Upper lobe of right lung (tissue), 1 donor: ENCODE results near the gene CYSTM1. TPM values are rescaled to one million over a fixed set of nuclear protein-coding genes. Genes with fewer than 3 reads are reported as not detected.

ENCODE experiments used
- ATAC-seq: fragments of 200-7000 bp; cut with Tn5 transposase; one replicate; pipeline ENCODE4 v1.9.1; 2020; ENCODE audit warnings: mild to moderate bottlenecking, moderate library complexity
- DNase-seq: peaks from one replicate; pipeline ENCODE4 v3.0.0-alpha.2; 2020
- H3K27ac ChIP-seq: fragments of 200-600 bp; one replicate; pipeline ENCODE4 v1.8.0; 2022
- H3K27me3 ChIP-seq: fragments of 200-600 bp; one replicate; pipeline ENCODE4 v1.8.0; 2022; ENCODE audit warnings: mild to moderate bottlenecking
- H3K36me3 ChIP-seq: fragments of 200-600 bp; one replicate; pipeline ENCODE4 v1.8.0; 2022
- H3K4me1 ChIP-seq: fragments of 200-600 bp; one replicate; pipeline ENCODE4 v1.8.0; 2022
- H3K4me3 ChIP-seq: fragments of 200-600 bp; one replicate; pipeline ENCODE4 v1.8.0; 2022; ENCODE audit warnings: mild to moderate bottlenecking
- H3K9me3 ChIP-seq: fragments of 200-600 bp; one replicate; pipeline ENCODE4 v1.8.0; 2022
- CTCF ChIP-seq: fragments of 200-600 bp; IDR thresholded peaks from one replicate; pipeline ENCODE4 v1.8.0; 2022; ENCODE audit warnings: antibody characterized with exemption
- intact Hi-C: fragments of 100-400 bp; cut with DNase I; formaldehyde crosslinking; loops from one replicate; pipeline ENCODE4 v1.11.0; 2022
- total RNA-seq: library from RNA; stranded (reverse); fragmentation: NEBNext Ultra II Directional; extraction: Animal tissue kit (Norgen Biotek cat#: 25700); gene quantifications from one replicate; pipeline ENCODE4 v1.2.1, GENCODE V29; 2021
- donor health status: DM: no; HTN: yes; CAD: no; lungs with severe emphysema.

The CYSTM1 gene
- total RNA-seq, 1 donor from 2014 or later, result 85.1 TPM

GRCh38 chr5:140157032-140157781, 17.8 kb upstream of the CYSTM1 start:
- intact Hi-C loops, result loop anchor here (5.0 kb wide), 1 partner anchor 80 kb away; no protein-coding TSS in a partner anchor
- Histone ChIP-seq H3K4me1 (peaks cover 30% of the 10 kb centered on the region), H3K27ac (peak overlapping the region; percentile 39), H3K27me3 (no peaks in the 10 kb centered on the region), H3K36me3 (no peaks in the 10 kb centered on the region), H3K4me3 (peak overlapping the region; percentile 34), H3K9me3 (no peaks in the 10 kb centered on the region)
- ATAC-seq (peak; percentile 98), DNase-seq (peak; percentile 92)
- peak; percentile 90 for TF ChIP-seq CTCF

- no peak overlapping the region for H3K4me3 ChIP-seq
- H3K4me1 ChIP-seq, result peaks cover 22% of the 10 kb centered on the region
- TF ChIP-seq CTCF, result no peak
- ATAC-seq (no peak), DNase-seq (no peak)
- H3K36me3 ChIP-seq, result no peaks in the 10 kb centered on the region
- intact Hi-C loops, result loop anchor here (5.0 kb wide), 1 partner anchor 82 kb away; no protein-coding TSS in a partner anchor
- H3K27me3 ChIP-seq, result no peaks in the 10 kb centered on the region
- no peak overlapping the region for H3K27ac ChIP-seq
- no peaks in the 10 kb centered on the region for H3K9me3 ChIP-seq
Measured at GRCh38 chr5:140159014-140159927, 15.7 kb upstream of the CYSTM1 start.

GRCh38 chr5:140162275-140162674, 12.7 kb upstream of the CYSTM1 start:
- Histone ChIP-seq H3K9me3 (no peaks in the 10 kb centered on the region), H3K27ac (no peak overlapping the region), H3K4me3 (no peak overlapping the region), H3K36me3 (no peaks in the 10 kb centered on the region), H3K4me1 (peaks cover 17% of the 10 kb centered on the region), H3K27me3 (no peaks in the 10 kb centered on the region)
- intact Hi-C loops, result no loop called here
- no peak for DNase-seq
- ATAC-seq, result no peak
- TF ChIP-seq CTCF, result no peak

GRCh38 chr5:140162781-140163180, 12.2 kb upstream of the CYSTM1 start:
- DNase-seq, result no peak
- Histone ChIP-seq H3K4me3 (no peak overlapping the region), H3K36me3 (no peaks in the 10 kb centered on the region), H3K27ac (no peak overlapping the region), H3K27me3 (no peaks in the 10 kb centered on the region), H3K4me1 (peaks cover 13% of the 10 kb centered on the region), H3K9me3 (no peaks in the 10 kb centered on the region)
- TF ChIP-seq CTCF, result no peak
- ATAC-seq, result no peak
- intact Hi-C loops, result no loop called here

- Histone ChIP-seq H3K9me3 (no peaks in the 10 kb centered on the region), H3K36me3 (no peaks in the 10 kb centered on the region), H3K27ac (peak overlapping the region; percentile 69), H3K4me1 (peaks cover 13% of the 10 kb centered on the region), H3K4me3 (no peak overlapping the region), H3K27me3 (no peaks in the 10 kb centered on the region)
- ATAC-seq, result peak; percentile 85
- intact Hi-C loops, result no loop called here
- TF ChIP-seq CTCF, result no peak
- no peak for DNase-seq
Measured at GRCh38 chr5:140165101-140165922, 9.7 kb upstream of the CYSTM1 start.
